RWPE2 (cell line): ENCODE data around the gene PSMB8.

ENCODE experiments used
- ATAC-seq: fragments of 200-7000 bp; cut with Tn5 transposase; 3 replicates; pipeline ENCODE4 v1.9.1; 2021; ENCODE audit warnings: low read depth
- DNase-seq: peaks from one replicate; pipeline ENCODE4 v3.0.0-alpha.2; 2020; ENCODE audit warnings: low spot score
- H3K27ac ChIP-seq: fragments of 450-650 bp; 2 replicates; pipeline ENCODE4 v1.5.1; 2017; ENCODE audit warnings: mild to moderate bottlenecking; ENCODE audit not compliant: poor library complexity, severe bottlenecking
- H3K27me3 ChIP-seq: fragments of 250-450 bp; sonication (Bioruptor Pico); 2 replicates; pipeline ENCODE4 v1.5.1; 2021; ENCODE audit warnings: mild to moderate bottlenecking, moderate library complexity; ENCODE audit not compliant: insufficient read depth, poor library complexity, severe bottlenecking
- H3K36me3 ChIP-seq: fragments of 250-450 bp; sonication (Bioruptor Pico); 2 replicates; pipeline ENCODE4 v1.5.1; 2020; ENCODE audit warnings: low read depth, mild to moderate bottlenecking, moderate library complexity
- H3K4me1 ChIP-seq: fragments of 250-450 bp; sonication (Bioruptor Pico); 2 replicates; pipeline ENCODE4 v1.5.1; 2021; ENCODE audit warnings: mild to moderate bottlenecking, moderate library complexity; ENCODE audit not compliant: insufficient read depth, poor library complexity, severe bottlenecking
- H3K4me3 ChIP-seq: fragments of 250-450 bp; sonication (Bioruptor Pico); 2 replicates; pipeline ENCODE4 v1.5.1; 2021; ENCODE audit warnings: mild to moderate bottlenecking, moderate library complexity; ENCODE audit not compliant: severe bottlenecking
- H3K9me3 ChIP-seq: fragments of 250-450 bp; sonication (Bioruptor Pico); 2 replicates; pipeline ENCODE4 v1.5.1; 2021; ENCODE audit warnings: mild to moderate bottlenecking, moderate library complexity; ENCODE audit not compliant: severe bottlenecking
- CTCF ChIP-seq: fragments of 450-650 bp; IDR thresholded peaks from one replicate; pipeline ENCODE4 v1.5.1; 2017; ENCODE audit warnings: mild to moderate bottlenecking, moderate library complexity; ENCODE audit not compliant: poor library complexity, severe bottlenecking

The PSMB8 gene

GRCh38 chr6:32803416-32803815 is 40.4 kb downstream of the PSMB8 start:
- Histone ChIP-seq H3K36me3 (no peaks in the 10 kb centered on the region), H3K27ac (no peak overlapping the region), H3K4me1 (no peaks in the 10 kb centered on the region), H3K4me3 (no peak overlapping the region), H3K27me3 (no peaks in the 10 kb centered on the region), H3K9me3 (peaks cover 2% of the 10 kb centered on the region)
- no peak for TF ChIP-seq CTCF
- no peak for ATAC-seq
- DNase-seq: no peak

GRCh38 chr6:32799740-32800139 is 44.1 kb downstream of the PSMB8 start:
- no peaks in the 10 kb centered on the region for H3K36me3 ChIP-seq
- no peak for DNase-seq
- peaks cover 18% of the 10 kb centered on the region for H3K27me3 ChIP-seq
- no peak for ATAC-seq
- H3K4me3 ChIP-seq: no peak overlapping the region
- H3K9me3 ChIP-seq: peaks cover 2% of the 10 kb centered on the region
- no peaks in the 10 kb centered on the region for H3K4me1 ChIP-seq
- TF ChIP-seq CTCF: no peak
- H3K27ac ChIP-seq: no peak overlapping the region

DNA sequence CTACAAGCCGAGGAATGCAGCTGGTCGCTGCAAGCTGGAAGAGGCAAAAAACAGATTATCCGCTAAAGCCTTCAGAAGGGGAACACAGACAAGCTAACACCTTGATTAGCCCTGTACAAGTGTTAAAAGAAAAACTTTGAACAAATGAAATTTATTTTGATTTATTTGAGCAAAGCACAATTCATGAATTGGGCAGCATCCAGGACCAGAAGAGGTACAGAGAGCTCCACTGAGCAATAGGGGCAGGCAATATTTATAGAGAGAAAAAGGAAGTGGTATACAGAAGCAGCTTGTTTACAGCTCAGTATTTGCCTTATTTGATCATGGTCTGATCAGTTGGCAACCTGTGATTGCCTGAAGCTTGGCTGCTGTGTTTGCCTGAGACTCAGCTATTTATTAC is 44.7 kb downstream of the PSMB8 start:
- Histone ChIP-seq H3K4me1 (no peaks in the 10 kb centered on the region), H3K27me3 (peaks cover 24% of the 10 kb centered on the region), H3K4me3 (no peak overlapping the region), H3K9me3 (peaks cover 2% of the 10 kb centered on the region), H3K36me3 (no peaks in the 10 kb centered on the region), H3K27ac (no peak overlapping the region)
- DNase-seq (no peak), ATAC-seq (no peak)
- no peak for TF ChIP-seq CTCF

- H3K36me3 ChIP-seq: no peaks in the 10 kb centered on the region
- TF ChIP-seq CTCF: peak; percentile 86
- peaks cover 2% of the 10 kb centered on the region for H3K9me3 ChIP-seq
- H3K27ac ChIP-seq: no peak overlapping the region
- DNase-seq (no peak), ATAC-seq (peak; percentile 61)
- no peaks in the 10 kb centered on the region for H3K4me1 ChIP-seq
- peak overlapping the region; percentile 6 for H3K4me3 ChIP-seq
- H3K27me3 ChIP-seq: peaks cover 35% of the 10 kb centered on the region
These were observed 46.7 kb downstream of the PSMB8 start for GRCh38 chr6:32796848-32797776.

- ATAC-seq (no peak), DNase-seq (no peak)
These were observed 49.3 kb downstream of the PSMB8 start for GRCh38 chr6:32794510-32794909.

More at GRCh38 chr6:32794510-32794909, 49.3 kb downstream of the PSMB8 start:
- H3K27ac ChIP-seq: no peak overlapping the region
- peaks cover 2% of the 10 kb centered on the region for H3K9me3 ChIP-seq
- TF ChIP-seq CTCF: no peak
- H3K4me3 ChIP-seq: no peak overlapping the region
- H3K4me1 ChIP-seq: no peaks in the 10 kb centered on the region
- H3K36me3 ChIP-seq: no peaks in the 10 kb centered on the region
- H3K27me3 ChIP-seq: peaks cover 43% of the 10 kb centered on the region
